SH-SY5Y (cell line): ENCODE results near the gene UBALD1.

ENCODE experiments used
- GATA2 ChIP-seq: IDR thresholded peaks from 2 replicates; pipeline ENCODE4 v1.6.1; 2011; ENCODE audit warnings: mild to moderate bottlenecking, low read depth, low read length
- GATA3 ChIP-seq: IDR thresholded peaks from 2 replicates; pipeline ENCODE4 v1.6.1; 2011; ENCODE audit warnings: low read depth, mild to moderate bottlenecking, low read length, moderate library complexity

The UBALD1 gene

GRCh38 chr16:4614571-4615383, at the start of gene UBALD1:
TSS of gene UBALD1 (minus strand) at chr16:4614888. CDS start at chr16:4614797, 91 bp downstream.
- TF ChIP-seq GATA2: no peak
- TF ChIP-seq GATA3: no peak

DNA sequence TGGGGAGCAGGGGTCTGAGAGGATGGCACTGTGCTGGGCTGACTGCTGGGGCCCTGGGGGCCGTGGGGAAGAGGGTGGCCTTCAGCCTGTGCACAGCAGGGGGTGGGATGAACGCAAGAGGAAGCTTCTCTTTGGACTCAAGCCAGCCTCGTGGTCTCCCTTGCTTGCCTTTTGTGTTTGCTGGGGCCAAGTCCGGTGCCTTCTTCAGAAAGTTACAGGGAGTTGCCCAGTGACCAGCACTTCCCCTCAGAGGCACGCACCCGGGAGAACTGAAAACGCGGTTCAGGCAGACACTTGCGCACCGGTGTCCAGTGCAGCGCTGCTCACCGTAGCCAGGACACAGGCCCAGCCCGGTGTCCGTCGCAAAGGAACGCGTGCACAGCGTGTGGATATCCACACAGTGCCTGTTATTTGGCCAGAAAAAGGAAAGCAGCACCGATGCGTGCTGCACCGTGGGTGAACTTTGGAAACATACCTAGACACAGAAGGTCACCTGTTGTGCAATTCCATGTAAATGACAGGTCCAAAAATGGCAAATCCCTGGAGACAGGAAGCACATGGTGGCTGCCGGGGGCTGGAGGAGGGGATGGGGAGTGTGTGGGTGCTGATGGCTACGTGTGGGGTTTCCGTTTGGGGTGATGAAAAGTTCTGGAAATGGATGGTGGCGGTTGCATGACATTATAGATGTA, 49.2 kb upstream of the UBALD1 start:
- TF ChIP-seq GATA2 (no peak), GATA3 (no peak)

- TF ChIP-seq GATA2 (no peak), GATA3 (no peak)
Measured at GRCh38 chr16:4663465-4663776, 48.7 kb upstream of the UBALD1 start.

- no peak for TF ChIP-seq GATA3
- TF ChIP-seq GATA2: no peak
Measured at GRCh38 chr16:4661661-4662060, 47.0 kb upstream of the UBALD1 start.

GRCh38 chr16:4660454-4661007, 45.8 kb upstream of the UBALD1 start:
- no peak for TF ChIP-seq GATA3
- TF ChIP-seq GATA2: no peak

- TF ChIP-seq GATA2 (no peak), GATA3 (no peak)
Measured at GRCh38 chr16:4659363-4660353, 45.0 kb upstream of the UBALD1 start.

DNA sequence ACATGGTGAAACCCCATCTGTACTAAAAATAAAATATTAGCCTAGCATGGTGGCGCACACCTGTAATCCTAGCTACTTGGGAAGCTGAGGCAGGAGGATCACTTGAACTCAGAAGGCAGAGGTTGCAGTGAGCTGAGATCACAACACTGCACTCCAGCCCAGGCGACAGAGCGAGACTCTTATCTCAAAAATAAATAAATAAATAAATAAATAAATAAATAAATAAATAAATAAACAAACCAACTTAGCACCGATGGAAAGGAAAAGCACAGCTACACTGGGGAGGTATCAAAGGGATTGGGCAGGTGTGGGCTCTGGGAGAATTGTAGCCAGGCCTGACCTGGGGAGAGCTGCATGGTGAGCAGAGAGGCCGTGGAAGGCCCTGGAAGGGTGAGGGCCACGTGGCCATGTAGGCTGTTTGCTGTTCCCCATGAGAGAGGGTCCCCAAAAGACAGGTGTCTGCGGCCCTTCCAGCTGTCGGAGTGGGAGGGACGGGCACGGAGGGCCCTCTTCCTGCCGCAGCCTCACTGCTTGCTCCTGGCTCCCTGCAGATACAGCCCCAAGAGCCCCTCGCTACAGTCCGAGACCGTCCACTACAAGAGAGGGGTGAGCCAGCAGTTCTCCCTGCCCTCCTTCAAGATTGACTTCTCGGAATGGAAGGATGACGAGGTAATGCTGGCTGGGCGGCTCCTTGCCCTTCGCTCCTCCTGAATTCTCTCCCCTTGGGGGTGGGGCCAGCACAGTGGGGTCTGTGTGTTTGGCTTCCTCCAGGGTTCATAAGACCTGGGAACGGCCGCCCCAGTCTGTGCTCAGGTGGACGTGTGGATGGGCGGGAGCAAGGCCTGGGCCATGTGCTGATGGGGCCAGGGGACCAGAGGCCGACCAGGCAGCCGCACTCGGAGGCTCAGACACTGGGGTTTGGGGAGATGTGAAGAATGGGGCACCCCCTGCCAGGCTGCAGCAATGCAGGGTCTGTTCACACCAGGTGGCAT, 42.3 kb upstream of the UBALD1 start:
- TF ChIP-seq GATA2 (no peak), GATA3 (no peak)

DNA sequence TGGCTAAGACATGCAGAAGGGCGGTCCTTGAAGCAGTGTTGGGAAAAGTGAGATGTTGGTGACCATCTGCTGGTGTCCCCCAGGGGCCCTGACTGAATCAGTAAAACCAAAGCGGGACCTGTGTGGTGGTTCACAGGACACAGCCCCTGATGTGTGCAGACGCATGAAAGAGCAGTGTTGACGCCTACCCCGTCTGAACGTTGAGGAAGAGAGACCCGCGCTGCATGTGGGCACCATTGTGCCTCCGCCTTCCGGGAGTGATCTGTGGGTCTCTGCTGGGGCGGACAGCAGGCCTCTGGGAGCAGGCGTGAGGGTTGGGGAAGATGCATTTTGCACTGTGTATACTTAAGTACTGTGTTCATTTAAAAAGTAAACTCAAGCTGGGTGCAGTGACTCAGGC, 41.5 kb upstream of the UBALD1 start:
- TF ChIP-seq GATA3: no peak
- no peak for TF ChIP-seq GATA2

DNA sequence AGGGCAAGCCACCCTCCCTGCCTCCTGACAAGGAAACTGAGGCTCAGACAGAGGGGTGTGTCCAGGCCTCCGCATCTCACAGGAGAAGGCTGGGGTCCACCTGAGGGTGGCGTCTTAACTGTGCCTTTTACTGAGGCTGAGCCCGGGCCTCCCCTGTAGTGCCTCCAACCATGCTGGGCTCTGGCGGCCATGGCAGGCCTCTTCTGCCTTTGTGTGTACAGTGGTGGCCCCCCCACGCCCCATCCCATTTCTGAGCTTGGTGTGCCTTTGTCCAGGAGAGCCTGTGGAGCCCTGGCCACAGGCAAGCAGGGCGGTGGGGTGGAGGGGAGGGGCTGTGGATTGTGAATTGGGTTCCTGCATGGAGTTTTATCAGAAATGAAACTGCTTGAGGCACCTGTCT, 41.1 kb upstream of the UBALD1 start:
- TF ChIP-seq GATA2 (no peak), GATA3 (no peak)

- TF ChIP-seq GATA3: no peak
- no peak for TF ChIP-seq GATA2
Measured at GRCh38 chr16:4654964-4655590, 40.4 kb upstream of the UBALD1 start.

- TF ChIP-seq GATA2 (no peak), GATA3 (no peak)
Measured at GRCh38 chr16:4654011-4654963, 39.6 kb upstream of the UBALD1 start.
